Neural cell (in vitro differentiated cells): ENCODE results near the gene CEBPZ. TPM values are rescaled to one million over a fixed set of nuclear protein-coding genes. Genes with fewer than 3 reads are reported as not detected.

Source experiments
- H2AFZ ChIP-seq: fragments of 200-600, 300-800 bp; sonication (generic), shearing (Covaris generic); 2 replicates; pipeline ENCODE4 v1.6.0; 2014; ENCODE audit warnings: low read depth, mild to moderate bottlenecking, antibody characterized with exemption, low read length, moderate library complexity
- H3F3A ChIP-seq: fragments of 200-600 bp; shearing (Covaris generic); 2 replicates; pipeline ENCODE4 v1.6.1; 2016; ENCODE audit warnings: mild to moderate bottlenecking, moderate library complexity, mixed read lengths, antibody characterized with exemption, low read length; ENCODE audit not compliant: insufficient read depth, poor library complexity, severe bottlenecking
- H3K27ac ChIP-seq: fragments of 200-600, 300-800 bp; sonication (generic), shearing (Covaris generic); 2 replicates; pipeline ENCODE4 v1.5.1; 2014; ENCODE audit warnings: mild to moderate bottlenecking, low read length, moderate library complexity
- H3K27me3 ChIP-seq: fragments of 300-800, 200-600 bp; sonication (generic), shearing (Covaris generic); 2 replicates; pipeline ENCODE4 v1.6.0; 2014; ENCODE audit warnings: mild to moderate bottlenecking, low read depth, low read length, moderate library complexity; ENCODE audit not compliant: insufficient read depth
- H3K36me3 ChIP-seq: fragments of 300-800, 200-600 bp; sonication (generic), shearing (Covaris generic); 2 replicates; pipeline ENCODE4 v1.5.1; 2014; ENCODE audit warnings: mild to moderate bottlenecking, antibody characterized with exemption, low read length, moderate library complexity; ENCODE audit not compliant: insufficient read depth
- H3K4me2 ChIP-seq: fragments of 300-800, 200-600 bp; sonication (generic), shearing (Covaris generic); 2 replicates; pipeline ENCODE4 v1.6.0; 2014; ENCODE audit warnings: mild to moderate bottlenecking, low read length
- H3K4me3 ChIP-seq: fragments of 300-800, 200-600 bp; sonication (generic), shearing (Covaris generic); 2 replicates; pipeline ENCODE4 v1.5.1; 2014; ENCODE audit warnings: mild to moderate bottlenecking, low read length, moderate library complexity
- H3K79me2 ChIP-seq: fragments of 200-600 bp; shearing (Covaris generic); replicated peaks from 2 replicates; pipeline ENCODE4 v1.6.0; 2014; ENCODE audit warnings: mild to moderate bottlenecking, low read length, moderate library complexity; ENCODE audit not compliant: insufficient read depth
- H3K9ac ChIP-seq: fragments of 300-800, 200-600 bp; sonication (generic), shearing (Covaris generic); 2 replicates; pipeline ENCODE4 v1.6.1; 2016; ENCODE audit warnings: mild to moderate bottlenecking, low read length, mixed read lengths
- H3K9me2 ChIP-seq: fragments of 200-600 bp; shearing (Covaris generic); 2 replicates; pipeline ENCODE4 v1.6.1; 2016; ENCODE audit warnings: mild to moderate bottlenecking, low read length, mixed read lengths; ENCODE audit not compliant: insufficient read depth
- H3K9me3 ChIP-seq: fragments of 200-600, 300-800 bp; sonication (generic), shearing (Covaris generic); 2 replicates; pipeline ENCODE4 v1.6.1; 2016; ENCODE audit warnings: mild to moderate bottlenecking, mixed run types, low read length, moderate library complexity, mixed read lengths
- H4K20me1 ChIP-seq: fragments of 200-600 bp; shearing (Covaris generic); 2 replicates; pipeline ENCODE4 v1.6.1; 2016; ENCODE audit warnings: mild to moderate bottlenecking, mixed run types; ENCODE audit not compliant: insufficient read depth
- CTCF ChIP-seq: fragments of 450-650 bp; IDR thresholded peaks from 2 replicates; pipeline ENCODE4 v1.5.1; 2014; ENCODE audit warnings: antibody characterized with exemption, mild to moderate bottlenecking, moderate library complexity; ENCODE audit not compliant: poor library complexity, severe bottlenecking
- EP300 ChIP-seq: fragments of 450-650 bp; conservative IDR thresholded peaks from 2 replicates; pipeline ENCODE4 v1.6.1; 2014; ENCODE audit warnings: antibody characterized with exemption, mild to moderate bottlenecking, moderate library complexity; ENCODE audit not compliant: poor library complexity, severe bottlenecking
- EZH2 ChIP-seq: fragments of 200-600, 300-800 bp; shearing (Covaris generic), sonication (generic); IDR thresholded peaks from 2 replicates; pipeline ENCODE4 v1.6.1; 2014; ENCODE audit warnings: antibody characterized with exemption, low read length, borderline replicate concordance, mild to moderate bottlenecking; ENCODE audit not compliant: insufficient read depth, poor library complexity, severe bottlenecking
- MXI1 ChIP-seq: fragments of 450-650 bp; conservative IDR thresholded peaks from 2 replicates; pipeline ENCODE4 v1.6.1; 2014; ENCODE audit warnings: antibody characterized with exemption, mild to moderate bottlenecking; ENCODE audit not compliant: poor library complexity, severe bottlenecking
- POLR2AphosphoS5 ChIP-seq: IDR thresholded peaks from 2 replicates; pipeline ENCODE4 v1.6.1; 2012
- RAD21 ChIP-seq: fragments of 450-650 bp; conservative IDR thresholded peaks from 2 replicates; pipeline ENCODE4 v1.6.1; 2014; ENCODE audit warnings: antibody characterized with exemption, mild to moderate bottlenecking, moderate library complexity
- REST ChIP-seq: IDR thresholded peaks from 2 replicates; pipeline ENCODE4 v1.6.1; 2012; ENCODE audit warnings: borderline replicate concordance
- SMC3 ChIP-seq: fragments of 450-650 bp; conservative IDR thresholded peaks from 2 replicates; pipeline ENCODE4 v1.6.1; 2014; ENCODE audit warnings: antibody characterized with exemption, mild to moderate bottlenecking, moderate library complexity; ENCODE audit not compliant: poor library complexity
- TAF1 ChIP-seq: IDR thresholded peaks from 2 replicates; pipeline ENCODE4 v1.6.1; 2012; ENCODE audit warnings: low read depth
- polyA plus RNA-seq: library from polyadenylated mRNA; depleted of rRNA; stranded (reverse); fragments of >200 nt; gene quantifications from 2 replicates; pipeline ENCODE4 v1.2.3, GENCODE V29; 2014

CEBPZ gene
- polyA plus RNA-seq, 1 donor from 2014 or later: 39.1 TPM

GRCh38 chr2:37181726-37182684 is 49.4 kb downstream of the CEBPZ start:
- H3F3A ChIP-seq: no peaks in the 10 kb centered on the region
- H4K20me1 ChIP-seq: no peaks in the 10 kb centered on the region
- no peak overlapping the region for H3K4me3 ChIP-seq
- no peak overlapping the region for H3K27ac ChIP-seq
- no peak overlapping the region for H3K9ac ChIP-seq
- no peak for TF ChIP-seq MXI1
- no peak for TF ChIP-seq REST
- no peak for TF ChIP-seq CTCF
- TF ChIP-seq TAF1: no peak
- TF ChIP-seq POLR2AphosphoS5: no peak
- TF ChIP-seq EP300: no peak
- TF ChIP-seq SMC3: no peak
- no peak for TF ChIP-seq EZH2
- TF ChIP-seq RAD21: no peak
- no peak overlapping the region for H3K4me2 ChIP-seq
- no peaks in the 10 kb centered on the region for H3K27me3 ChIP-seq
- no peaks in the 10 kb centered on the region for H3K36me3 ChIP-seq
- no peak overlapping the region for H2AFZ ChIP-seq
- H3K9me2 ChIP-seq: no peaks in the 10 kb centered on the region
- no peaks in the 10 kb centered on the region for H3K79me2 ChIP-seq
- no peaks in the 10 kb centered on the region for H3K9me3 ChIP-seq

- Histone ChIP-seq H2AFZ (no peak overlapping the region), H3K27me3 (no peaks in the 10 kb centered on the region), H3K9me3 (no peaks in the 10 kb centered on the region), H3F3A (no peaks in the 10 kb centered on the region), H3K27ac (no peak overlapping the region), H3K4me2 (no peak overlapping the region), H3K9ac (no peak overlapping the region), H4K20me1 (no peaks in the 10 kb centered on the region), H3K9me2 (no peaks in the 10 kb centered on the region), H3K36me3 (no peaks in the 10 kb centered on the region), H3K4me3 (no peak overlapping the region), H3K79me2 (no peaks in the 10 kb centered on the region)
- TF ChIP-seq REST (no peak), POLR2AphosphoS5 (no peak), EZH2 (no peak), SMC3 (no peak), EP300 (no peak), TAF1 (no peak), MXI1 (no peak), RAD21 (no peak), CTCF (no peak)
Observed at GRCh38 chr2:37180640-37181039, 50.8 kb downstream of the CEBPZ start.
